ENCODE data around the gene RNASE9. TPM values are rescaled to one million over a fixed set of nuclear protein-coding genes. Genes with fewer than 3 reads are reported as not detected.
"Not testable (repeated sequence)": the region's sequence is repeated elsewhere in the genome, so short reads cannot be mapped to it uniquely, and the experiment has no call there.

Gene RNASE9
- total RNA-seq, result not detected

DNA sequence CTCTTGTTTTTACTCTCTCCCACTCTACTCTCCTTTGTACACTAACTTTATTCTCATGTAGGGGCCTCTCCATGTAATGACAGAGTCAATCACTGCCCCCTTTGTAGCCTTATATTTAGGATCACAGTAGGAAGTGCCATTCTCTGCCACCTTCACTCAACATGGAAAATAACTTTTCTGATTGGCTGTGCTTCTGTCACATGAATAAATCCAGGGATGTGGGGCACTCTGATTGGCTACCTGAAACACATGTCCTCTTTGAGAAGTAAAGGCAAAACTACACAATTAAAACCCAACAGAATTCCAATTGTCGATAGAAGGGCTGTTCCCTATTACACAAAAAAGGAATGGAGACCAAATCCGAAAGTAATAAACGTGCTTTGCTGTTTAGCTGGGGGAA, at the start of gene RNASE9:
Gene RNASE9, minus strand, starts transcription at position 87 of the 400 bp plus-strand sequence.
- no peak within 1 kb of the TSS for H3K4me3 Mint-ChIP-seq
- H3K36me3 Mint-ChIP-seq (ENCODE audit: insufficient read depth in 2 of 2), result no peaks in the 10 kb centered on the region
- no peaks in the 10 kb centered on the region for H3K9me3 Mint-ChIP-seq
- no peak for ATAC-seq (replicated peaks in 1 of 2)
- no peaks in the 10 kb centered on the region for H3K27me3 Mint-ChIP-seq (ENCODE audit: low read depth)
- no peak for DNase-seq
- H3K4me1 Mint-ChIP-seq (ENCODE audit: low read depth), result no peaks in the 10 kb centered on the region
- H3K27ac Mint-ChIP-seq, result no peak within 1 kb of the TSS

DNA sequence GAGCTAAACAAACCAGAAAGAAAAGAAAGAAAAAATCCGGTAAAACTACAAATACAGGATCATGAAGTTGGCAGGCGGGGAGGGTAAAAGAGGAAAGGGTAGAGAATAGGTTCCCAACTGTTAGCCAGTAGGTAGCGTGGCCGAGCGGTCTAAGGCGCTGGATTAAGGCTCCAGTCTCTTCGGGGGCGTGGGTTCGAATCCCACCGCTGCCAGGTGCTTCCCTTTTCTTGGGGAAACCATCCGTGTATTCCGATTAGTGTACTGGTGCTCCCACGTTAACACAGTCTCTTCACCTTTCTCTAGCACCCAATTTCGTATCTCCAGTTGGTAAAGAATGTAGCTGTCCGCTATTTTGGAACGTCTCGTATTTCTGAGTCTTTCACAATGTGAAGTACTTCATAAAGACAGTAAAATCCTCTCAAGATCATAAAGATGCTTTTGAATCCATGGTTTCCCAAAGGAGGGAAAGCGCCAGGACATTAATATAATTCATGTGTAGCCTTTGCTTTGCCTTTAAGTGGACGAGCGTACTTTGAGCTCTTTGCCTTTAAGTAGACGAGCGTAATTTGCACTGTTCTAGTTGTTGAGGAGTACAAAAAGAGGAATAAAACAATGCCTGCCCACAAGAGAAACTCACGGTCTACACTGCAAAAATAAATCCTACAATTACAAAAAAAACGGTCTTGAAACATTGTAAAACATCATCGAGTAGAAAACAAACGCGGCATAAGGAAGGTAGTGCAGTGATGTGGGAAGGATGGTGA, 49.3 kb upstream of the RNASE9 start:
- Mint-ChIP-seq H3K27me3 (ENCODE audit: low read depth) (no peaks in the 10 kb centered on the region), H3K4me1 (ENCODE audit: low read depth) (peaks cover 17% of the 10 kb centered on the region), H3K27ac (no peak overlapping the region), H3K4me3 (no peak overlapping the region), H3K36me3 (ENCODE audit: insufficient read depth in 2 of 2) (no peaks in the 10 kb centered on the region), H3K9me3 (no peaks in the 10 kb centered on the region)
- DNase-seq (peak; percentile 75 to 76), ATAC-seq (replicated peaks in 1 of 2) (peak; percentile 22 to 24)

DNA sequence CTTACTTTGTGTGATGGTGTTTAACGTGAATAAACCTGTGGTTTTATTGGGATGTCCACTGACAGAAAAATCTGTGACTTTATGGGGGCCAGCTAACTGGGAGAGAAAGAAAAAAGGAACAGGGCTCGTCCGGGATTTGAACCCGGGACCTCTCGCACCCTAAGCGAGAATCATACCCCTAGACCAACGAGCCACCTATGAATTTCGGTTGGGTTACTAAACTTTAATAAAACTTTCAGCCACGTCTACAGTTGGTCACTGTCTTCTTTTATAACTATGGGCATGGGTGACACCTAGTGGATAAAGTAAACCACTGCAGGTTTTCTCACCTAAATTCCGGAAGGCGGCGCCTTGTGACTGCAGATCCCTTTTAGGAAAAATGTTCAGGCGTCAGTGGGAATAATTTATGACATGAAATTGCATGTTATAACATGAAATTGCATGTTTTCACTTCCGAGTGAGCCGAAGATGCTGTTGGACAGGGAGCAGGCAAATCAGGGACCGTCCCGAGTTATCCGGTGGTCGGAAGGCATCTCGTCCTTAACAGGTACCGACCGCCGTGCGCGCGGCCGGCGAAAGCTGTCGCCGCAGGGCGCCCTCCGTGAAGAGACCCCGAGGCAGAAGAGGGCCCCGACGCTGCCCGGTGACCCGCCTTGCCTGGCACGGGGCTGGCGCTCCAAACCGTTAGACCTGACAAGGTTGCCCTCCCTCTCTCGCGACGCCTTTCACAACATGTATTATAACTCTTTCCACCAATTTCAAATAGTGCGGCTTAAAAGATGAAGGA, 48.6 kb upstream of the RNASE9 start:
- H3K4me3 Mint-ChIP-seq, result no peak overlapping the region
- peaks cover 17% of the 10 kb centered on the region for H3K4me1 Mint-ChIP-seq (ENCODE audit: low read depth)
- DNase-seq (peak; percentile 58 to 71), ATAC-seq (replicated peaks in 1 of 2) (peak; percentile 4 to 10)
- H3K36me3 Mint-ChIP-seq (ENCODE audit: insufficient read depth in 2 of 2), result no peaks in the 10 kb centered on the region
- H3K27me3 Mint-ChIP-seq (ENCODE audit: low read depth), result no peaks in the 10 kb centered on the region
- H3K9me3 Mint-ChIP-seq, result no peaks in the 10 kb centered on the region
- no peak overlapping the region for H3K27ac Mint-ChIP-seq

DNA sequence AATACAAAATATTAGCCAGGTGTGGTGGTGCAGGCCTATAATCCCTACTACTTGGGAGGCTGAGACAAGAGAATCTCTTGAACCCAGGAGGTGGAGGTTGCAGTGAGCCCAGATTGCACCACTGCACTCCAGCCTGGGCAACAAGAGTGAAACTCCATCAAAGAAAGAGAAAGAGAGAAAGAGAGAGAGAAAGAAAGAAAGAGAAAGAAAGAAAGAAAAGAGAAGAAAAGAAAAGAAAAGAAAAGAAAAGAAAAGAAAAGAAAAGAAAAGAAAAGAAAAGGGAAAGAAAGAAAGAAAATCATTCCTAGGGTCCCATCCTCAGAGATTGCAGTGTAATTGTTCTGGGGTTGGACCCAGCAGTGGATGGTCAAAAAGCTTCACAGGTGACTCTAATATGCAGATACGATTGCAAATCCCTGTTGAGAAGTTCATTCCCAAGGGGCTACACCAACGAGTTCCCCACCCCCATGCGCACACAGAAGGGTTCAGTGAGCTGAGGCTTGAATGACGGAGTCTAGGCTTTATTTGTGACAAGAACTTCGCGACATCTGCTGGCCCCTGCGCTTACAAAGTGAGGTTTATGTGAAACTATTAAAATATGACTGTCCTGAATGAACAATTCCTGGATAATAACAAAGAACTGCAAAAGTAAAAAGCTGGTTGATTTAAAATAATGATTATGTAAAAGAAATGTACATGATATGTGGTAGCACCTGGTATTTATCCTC, 47.7 kb upstream of the RNASE9 start:
- DNase-seq (no peak), ATAC-seq (replicated peaks in 1 of 2) (no peak)
- Mint-ChIP-seq H3K4me1 (ENCODE audit: low read depth) (peaks cover 17% of the 10 kb centered on the region), H3K4me3 (peak overlapping the region in 1 of 2 donors; percentile 34), H3K36me3 (ENCODE audit: insufficient read depth in 2 of 2) (no peaks in the 10 kb centered on the region), H3K9me3 (no peaks in the 10 kb centered on the region), H3K27me3 (ENCODE audit: low read depth) (no peaks in the 10 kb centered on the region), H3K27ac (peak overlapping the region; percentile 64)

DNA sequence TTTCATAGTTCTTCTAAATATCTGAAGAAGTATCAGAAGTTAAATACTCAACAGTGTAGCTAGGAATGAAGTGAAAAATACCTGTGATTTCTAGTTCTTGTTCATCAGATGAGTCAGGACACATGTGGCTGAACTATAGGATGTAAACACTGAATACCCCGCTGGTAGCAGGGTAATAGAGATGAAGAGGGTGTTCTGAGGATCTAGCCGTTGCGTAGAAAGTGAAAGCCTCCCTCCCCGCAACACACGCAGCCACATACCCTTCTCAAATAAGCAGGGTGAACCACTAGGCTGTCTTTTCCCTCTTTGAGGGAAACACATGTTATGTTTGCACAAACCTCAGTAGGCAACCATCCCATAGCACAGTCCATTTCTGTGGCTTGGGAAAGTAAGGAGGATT, 46.8 kb upstream of the RNASE9 start:
- H3K27ac Mint-ChIP-seq, result no peak overlapping the region
- DNase-seq, result peak in 1 of 2 donors; percentile 31
- ATAC-seq (replicated peaks in 1 of 2), result peak; percentile 37 to 51
- peak overlapping the region in 1 of 2 donors; percentile 9 for H3K4me3 Mint-ChIP-seq
- H3K4me1 Mint-ChIP-seq (ENCODE audit: low read depth), result peaks cover 17% of the 10 kb centered on the region
- no peaks in the 10 kb centered on the region for H3K36me3 Mint-ChIP-seq (ENCODE audit: insufficient read depth in 2 of 2)
- H3K9me3 Mint-ChIP-seq, result no peaks in the 10 kb centered on the region
- H3K27me3 Mint-ChIP-seq (ENCODE audit: low read depth), result no peaks in the 10 kb centered on the region

DNA sequence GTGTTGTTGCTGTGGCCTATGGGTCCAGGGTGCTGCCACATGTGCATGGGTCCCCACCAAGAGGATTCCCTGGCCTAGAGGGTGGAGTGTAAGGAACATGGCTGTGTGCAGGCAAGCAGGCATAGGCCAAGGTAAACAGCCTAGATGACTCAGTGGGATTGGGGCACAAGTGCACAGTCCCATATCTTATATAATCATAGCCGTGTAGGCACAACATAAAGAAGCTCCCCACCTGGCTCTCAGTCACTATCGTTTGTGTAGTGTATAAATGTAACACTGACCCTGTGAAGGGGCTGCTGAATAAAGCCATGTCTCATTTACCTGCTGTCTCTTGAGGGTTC, 46.0 kb upstream of the RNASE9 start:
- DNase-seq (no peak), ATAC-seq (replicated peaks in 1 of 2) (no peak)
- Mint-ChIP-seq H3K4me1 (ENCODE audit: low read depth) (peaks cover 17% of the 10 kb centered on the region), H3K27ac (no peak overlapping the region), H3K36me3 (ENCODE audit: insufficient read depth in 2 of 2) (no peaks in the 10 kb centered on the region), H3K4me3 (no peak overlapping the region), H3K9me3 (no peaks in the 10 kb centered on the region), H3K27me3 (ENCODE audit: low read depth) (no peaks in the 10 kb centered on the region)

DNA sequence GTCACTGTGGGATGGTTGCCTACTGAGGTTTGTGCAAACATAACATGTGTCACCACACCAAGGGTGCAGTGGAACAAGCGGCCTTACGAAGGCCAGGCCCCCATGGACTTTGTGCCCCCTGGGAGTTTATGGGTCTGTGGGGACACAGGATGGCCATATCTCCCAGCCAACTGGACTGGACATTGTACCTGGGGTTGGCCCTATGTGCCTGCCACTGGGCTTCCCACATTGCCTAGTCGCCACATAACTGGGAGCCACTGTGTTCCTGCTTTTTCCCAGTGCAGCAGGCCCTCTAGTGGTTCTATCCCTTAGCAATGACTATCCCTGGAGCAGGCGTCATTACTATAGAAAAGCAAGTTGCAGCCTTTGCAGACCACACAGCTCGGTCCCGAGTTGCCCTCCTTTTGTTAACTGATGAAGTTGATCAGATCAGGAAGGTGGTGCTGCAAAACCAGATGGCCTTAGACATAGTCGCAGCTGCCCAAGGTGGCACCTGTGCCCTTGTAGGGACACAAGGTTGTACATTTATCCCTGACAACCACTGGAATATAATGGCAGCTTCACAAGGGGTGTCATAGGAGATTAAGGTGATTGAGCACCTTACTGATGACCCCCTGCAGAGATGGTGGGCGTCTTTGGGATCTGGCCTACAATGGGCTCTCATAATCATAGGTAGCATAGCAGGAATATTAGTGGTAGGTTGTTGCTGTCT, 45.5 kb upstream of the RNASE9 start:
- H3K9me3 Mint-ChIP-seq, result no peaks in the 10 kb centered on the region
- ATAC-seq (replicated peaks in 1 of 2), result no peak
- no peaks in the 10 kb centered on the region for H3K36me3 Mint-ChIP-seq (ENCODE audit: insufficient read depth in 2 of 2)
- no peak overlapping the region for H3K4me3 Mint-ChIP-seq
- no peaks in the 10 kb centered on the region for H3K27me3 Mint-ChIP-seq (ENCODE audit: low read depth)
- H3K4me1 Mint-ChIP-seq (ENCODE audit: low read depth), result peaks cover 17% of the 10 kb centered on the region
- DNase-seq, result no peak
- H3K27ac Mint-ChIP-seq, result no peak overlapping the region

DNA sequence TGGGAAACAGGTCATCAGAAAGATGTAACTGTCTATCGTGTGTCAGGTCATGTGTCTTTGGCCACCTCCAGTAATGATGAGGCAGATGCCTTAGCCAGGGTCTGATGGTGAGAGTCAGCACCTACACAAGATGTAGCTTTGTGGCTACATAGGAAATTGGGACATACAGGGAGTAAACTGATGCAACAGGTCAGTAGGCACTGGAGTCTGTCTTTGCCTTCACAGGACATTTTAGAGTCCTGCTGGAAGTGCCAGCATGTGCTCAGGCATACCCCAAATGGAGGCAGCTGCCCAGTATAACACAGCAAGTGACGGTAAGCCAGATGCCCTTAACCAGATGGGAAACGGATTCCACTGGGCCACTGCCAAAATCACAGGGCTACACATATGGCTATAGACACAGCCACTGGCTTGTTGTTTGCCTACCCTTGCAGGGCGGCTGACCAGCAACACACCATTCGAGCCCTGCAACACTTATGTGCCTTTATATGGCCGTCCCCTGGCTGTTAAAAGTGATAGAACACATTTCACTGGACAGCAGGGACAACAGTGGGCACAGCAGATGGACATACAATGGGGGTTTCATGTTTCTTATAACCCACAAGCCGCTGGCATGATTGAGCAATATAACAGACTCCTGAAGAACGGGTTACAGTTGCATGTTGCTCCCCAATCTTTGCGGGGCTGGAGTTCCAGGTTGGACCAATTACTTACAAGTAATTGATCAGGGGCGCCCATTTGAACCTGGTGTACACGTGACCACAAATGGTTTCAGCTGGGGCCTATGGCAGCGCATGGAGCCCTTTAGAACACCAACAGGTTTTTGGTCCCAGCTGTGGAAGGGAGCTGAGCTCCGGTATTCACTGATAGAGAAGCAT, 43.2 kb upstream of the RNASE9 start:
- Mint-ChIP-seq H3K4me3 (no peak overlapping the region), H3K9me3 (no peaks in the 10 kb centered on the region), H3K4me1 (ENCODE audit: low read depth) (peaks cover 17% of the 10 kb centered on the region), H3K27ac (no peak overlapping the region), H3K36me3 (ENCODE audit: insufficient read depth in 2 of 2) (no peaks in the 10 kb centered on the region), H3K27me3 (ENCODE audit: low read depth) (no peaks in the 10 kb centered on the region)
- ATAC-seq (replicated peaks in 1 of 2), result no peak
- no peak for DNase-seq

DNA sequence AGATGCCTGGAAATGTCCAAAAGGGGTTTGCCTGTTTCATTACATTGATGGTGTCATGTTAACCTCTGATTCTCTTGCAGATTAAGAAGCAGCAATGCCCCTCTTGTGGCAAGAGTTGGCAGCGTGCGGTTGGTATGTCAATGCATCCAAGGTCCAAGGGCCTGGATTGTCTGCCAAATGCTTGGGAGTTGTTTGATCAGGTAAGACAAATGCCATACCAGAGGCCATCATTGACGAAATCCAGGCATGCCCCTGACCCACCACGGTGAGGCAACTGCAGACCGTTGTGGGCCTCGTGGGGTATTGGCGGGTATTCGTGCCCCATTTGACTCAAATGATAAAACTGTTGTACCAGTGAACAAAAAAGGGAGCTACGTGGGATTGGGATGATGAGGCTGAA, 41.7 kb upstream of the RNASE9 start:
- ATAC-seq (replicated peaks in 1 of 2) (no peak), DNase-seq (no peak)
- peaks cover 7% of the 10 kb centered on the region for H3K4me1 Mint-ChIP-seq (ENCODE audit: low read depth)
- no peaks in the 10 kb centered on the region for H3K27me3 Mint-ChIP-seq (ENCODE audit: low read depth)
- H3K9me3 Mint-ChIP-seq, result no peaks in the 10 kb centered on the region
- H3K4me3 Mint-ChIP-seq, result no peak overlapping the region
- H3K36me3 Mint-ChIP-seq (ENCODE audit: insufficient read depth in 2 of 2), result no peaks in the 10 kb centered on the region
- H3K27ac Mint-ChIP-seq, result no peak overlapping the region

DNA sequence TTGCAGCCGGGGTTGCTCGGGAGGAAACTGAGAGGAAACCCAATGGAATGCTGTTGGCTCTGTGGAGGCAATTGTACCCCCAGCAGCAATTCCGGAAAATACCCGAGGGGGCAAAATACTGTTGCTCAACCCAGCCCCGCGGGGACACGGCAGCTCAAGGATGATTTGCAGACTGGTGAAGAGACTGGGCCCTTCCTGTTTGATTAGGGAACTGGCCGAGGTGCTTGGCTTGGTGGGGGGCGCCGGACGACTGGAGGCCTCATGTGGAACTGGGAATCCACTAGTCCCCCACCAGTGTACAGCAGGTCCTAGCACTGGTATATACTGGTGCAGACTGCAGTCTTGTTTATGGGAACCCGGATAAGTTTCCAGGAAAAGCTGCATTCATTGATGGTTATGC, 40.7 kb upstream of the RNASE9 start:
- Mint-ChIP-seq H3K36me3 (ENCODE audit: insufficient read depth in 2 of 2) (no peaks in the 10 kb centered on the region), H3K27ac (no peak overlapping the region), H3K4me3 (no peak overlapping the region), H3K27me3 (ENCODE audit: low read depth) (no peaks in the 10 kb centered on the region), H3K4me1 (ENCODE audit: low read depth) (no peaks in the 10 kb centered on the region), H3K9me3 (no peaks in the 10 kb centered on the region)
- DNase-seq (no peak), ATAC-seq (replicated peaks in 1 of 2) (no peak)

DNA sequence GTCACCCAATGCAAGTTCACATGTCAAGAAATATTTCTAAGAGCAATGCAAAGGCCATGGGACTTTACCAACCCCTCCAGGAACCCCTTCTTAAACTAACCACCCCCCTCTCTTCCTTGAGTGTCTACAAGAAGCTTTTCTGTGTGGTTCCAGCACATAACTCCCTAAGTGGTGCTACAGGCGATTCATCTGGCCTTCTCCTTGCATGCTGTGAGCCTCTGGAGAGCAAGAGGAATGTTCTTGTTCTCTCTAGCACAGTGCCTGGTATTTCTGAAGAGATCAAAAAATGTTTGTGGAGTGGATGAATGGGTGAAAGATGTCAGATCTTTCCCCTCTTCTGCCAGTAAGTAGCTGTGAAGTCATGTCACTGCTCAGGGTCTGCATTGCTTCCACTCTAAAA, 36.3 kb upstream of the RNASE9 start:
- no peaks in the 10 kb centered on the region for H3K36me3 Mint-ChIP-seq (ENCODE audit: insufficient read depth in 2 of 2)
- H3K4me3 Mint-ChIP-seq, result no peak overlapping the region
- peaks cover 6% of the 10 kb centered on the region for H3K4me1 Mint-ChIP-seq (ENCODE audit: low read depth)
- H3K9me3 Mint-ChIP-seq, result no peaks in the 10 kb centered on the region
- ATAC-seq (replicated peaks in 1 of 2), result no peak
- no peak overlapping the region for H3K27ac Mint-ChIP-seq
- no peaks in the 10 kb centered on the region for H3K27me3 Mint-ChIP-seq (ENCODE audit: low read depth)
- no peak for DNase-seq

DNA sequence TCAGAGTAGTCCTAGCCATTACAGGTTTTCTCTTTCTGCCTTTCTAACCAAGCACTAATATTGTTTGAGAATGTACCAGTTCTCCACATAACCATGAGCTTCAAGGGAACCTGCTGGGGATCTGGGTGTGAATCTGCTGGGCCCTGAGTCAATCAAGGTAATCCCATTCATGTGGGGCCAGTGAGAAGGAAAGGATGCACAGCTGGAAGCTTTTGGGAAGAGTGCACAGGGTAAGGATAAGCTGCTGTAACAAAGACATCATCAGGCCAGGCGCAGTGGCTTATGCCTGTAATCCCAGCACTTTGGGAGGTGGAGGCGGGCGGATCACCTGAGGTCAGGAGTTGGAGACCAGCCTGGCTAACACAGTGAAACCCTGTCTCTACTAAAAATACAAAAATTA, 34.9 kb upstream of the RNASE9 start:
- H3K4me1 Mint-ChIP-seq (ENCODE audit: low read depth); H3K9me3 Mint-ChIP-seq; H3K36me3 Mint-ChIP-seq (ENCODE audit: insufficient read depth in 2 of 2); DNase-seq; H3K27me3 Mint-ChIP-seq (ENCODE audit: low read depth); ATAC-seq (replicated peaks in 1 of 2); H3K4me3 Mint-ChIP-seq; H3K27ac Mint-ChIP-seq: not testable (repeated sequence)

Data from activated T-cell treated with anti-CD3 and anti-CD28 coated beads, Interleukin-2, amount 50 U/mL, for 72 hours (primary cell).